PFSK-1 (cell line): ENCODE results near the gene TIGD6.

ENCODE experiments used
- POLR2AphosphoS5 ChIP-seq: IDR thresholded peaks from 2 replicates; pipeline ENCODE4 v1.6.1; 2012; ENCODE audit warnings: low read depth, mild to moderate bottlenecking, control low read depth, low read length, moderate library complexity
- SIN3A ChIP-seq: IDR thresholded peaks from 2 replicates; pipeline ENCODE4 v1.6.1; 2012; ENCODE audit warnings: mild to moderate bottlenecking, low read length, moderate library complexity, borderline replicate concordance; ENCODE audit not compliant: insufficient read depth

DNA sequence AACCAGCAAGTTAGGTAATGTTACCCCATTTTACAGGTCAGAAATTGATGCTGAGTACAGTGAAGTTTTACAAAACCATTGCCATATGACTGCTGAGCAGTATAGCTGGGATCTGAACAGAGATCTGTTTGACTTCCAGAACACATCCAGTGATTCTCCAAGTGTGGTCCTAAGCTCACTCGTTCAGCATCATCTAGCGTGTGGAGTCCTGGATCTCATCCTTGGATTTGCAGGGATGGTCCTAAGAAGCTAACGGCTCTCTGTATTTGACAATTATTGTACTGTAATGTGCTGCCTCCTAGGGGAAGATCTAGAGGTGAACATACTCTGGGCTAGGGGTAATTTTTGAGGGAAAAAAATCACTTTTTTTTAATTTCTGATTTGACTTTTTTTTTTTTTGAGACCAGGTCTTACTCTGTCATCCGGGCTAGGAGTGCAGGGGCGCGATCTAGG is 38.5 kb downstream of the TIGD6 start:
- no peak for TF ChIP-seq POLR2AphosphoS5
- no peak for TF ChIP-seq SIN3A
